ENCODE results near the gene ETV7.

Gene ETV7

DNA sequence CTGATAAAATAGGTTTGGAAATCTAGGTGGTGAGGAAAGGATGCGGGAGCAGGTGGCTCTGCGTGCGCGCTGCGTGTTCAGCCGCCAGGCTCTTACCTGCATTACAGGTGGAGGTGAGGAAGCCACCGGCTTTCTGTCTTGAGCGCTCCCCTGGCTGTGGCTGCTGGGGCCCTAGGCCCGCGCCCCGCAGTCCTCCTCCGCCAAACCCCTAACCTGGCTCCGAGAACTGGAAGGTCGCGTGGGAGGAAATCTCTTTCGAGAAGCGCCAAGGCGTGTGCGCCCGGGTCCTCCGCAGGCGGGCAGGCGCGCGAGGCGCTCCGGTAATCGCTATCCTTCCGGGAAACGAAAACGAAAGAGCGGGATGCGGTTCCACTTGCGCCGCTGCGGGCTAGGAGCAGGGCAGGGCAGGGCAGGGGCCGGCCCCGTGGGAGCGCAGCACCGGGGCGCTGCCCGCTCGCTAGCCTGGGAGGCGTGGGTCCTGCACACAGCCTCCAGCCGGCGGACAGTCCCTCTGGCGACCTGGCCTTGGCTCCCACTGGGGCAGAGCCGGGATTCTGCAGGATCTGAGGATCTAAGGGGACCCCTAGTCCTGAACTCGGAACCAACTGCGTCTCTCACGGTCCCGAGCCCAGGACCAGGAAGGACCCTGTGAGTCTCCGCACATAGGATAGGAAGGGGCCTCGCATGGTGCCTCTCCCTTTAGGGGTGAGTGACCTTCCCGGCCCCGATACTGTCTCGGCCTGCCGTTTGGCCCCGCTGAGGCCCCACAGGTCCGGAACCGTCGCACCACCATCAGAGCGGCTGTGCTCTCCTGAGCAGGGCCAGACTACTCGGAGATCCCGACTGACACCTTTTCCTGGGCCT is at the start of gene ETV7:
TSS of gene ETV7 (minus strand) at position 230 of the 864 bp plus-strand sequence. CDS start at position 102, 128 bp downstream.
- Histone ChIP-seq H3K27me3 (ENCODE audit: control insufficient read depth, insufficient read depth, low read length) (peaks cover 63% of the 10 kb centered on the region), H3K36me3 (ENCODE audit: control insufficient read depth, insufficient read depth, low read length) (no peaks in the 10 kb centered on the region), H3K27ac (ENCODE audit: low read depth, low read length) (no peak within 1 kb of the TSS), H3K4me1 (ENCODE audit: control insufficient read depth, insufficient read depth, low read length) (0 out of 2 replicates have a peak, but pooled peaks cover 4% of the 10 kb centered on the region), H3K9ac (ENCODE audit: low read length) (peak within 1 kb of the TSS; percentile 57), H3K4me3 (ENCODE audit: low read depth, low read length) (peak within 1 kb of the TSS; percentile 62), H3K9me3 (ENCODE audit: control insufficient read depth, insufficient read depth, low read depth, low read length) (no peaks in the 10 kb centered on the region)

DNA sequence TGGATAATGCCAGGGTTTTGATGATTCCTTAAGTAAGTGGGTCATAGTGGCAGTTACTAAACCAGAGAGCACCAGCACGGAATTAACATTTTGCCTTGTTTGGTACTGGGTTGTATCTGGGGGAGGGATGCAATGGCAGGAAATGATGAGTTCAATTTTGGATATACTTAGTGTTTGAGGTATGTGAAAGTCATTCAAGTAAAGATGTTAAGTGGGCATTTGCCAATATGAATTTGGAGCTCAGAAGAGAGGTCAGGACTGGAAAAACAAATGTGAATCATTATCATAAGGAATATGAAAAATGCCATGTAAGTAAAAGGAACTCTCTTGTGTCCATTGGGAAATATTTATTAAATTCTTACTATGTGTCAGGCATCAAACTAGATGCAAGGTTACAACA is 49.0 kb upstream of the ETV7 start:
- Histone ChIP-seq H3K27ac (ENCODE audit: low read depth, low read length) (no peak overlapping the region), H3K4me3 (ENCODE audit: low read depth, low read length) (no peak overlapping the region), H3K9me3 (ENCODE audit: control insufficient read depth, insufficient read depth, low read depth, low read length) (no peaks in the 10 kb centered on the region)

DNA sequence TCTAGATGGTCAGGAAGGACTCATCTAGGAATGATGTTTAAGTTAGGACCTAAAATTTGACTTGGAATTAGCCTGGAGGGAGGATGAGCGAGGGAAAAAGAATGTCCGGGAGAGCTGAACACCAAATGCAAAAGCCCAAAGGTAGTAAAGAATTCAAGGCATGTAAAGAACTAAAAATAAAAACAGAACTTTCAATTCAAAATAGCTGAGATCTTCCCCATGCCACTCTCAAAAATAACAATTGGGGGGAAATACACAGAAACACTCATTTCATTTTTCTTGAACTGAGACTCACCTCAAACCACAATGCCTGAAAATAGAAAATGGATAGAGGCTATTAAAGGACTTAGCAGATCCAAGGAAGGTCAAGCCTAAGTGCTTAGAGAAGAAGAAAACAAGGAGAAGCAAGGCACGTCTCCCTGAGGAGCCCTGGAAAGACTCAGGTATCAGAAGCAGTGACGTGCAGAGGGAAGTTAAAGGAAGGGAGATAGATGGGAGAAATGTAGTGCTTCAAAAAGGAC is 44.7 kb upstream of the ETV7 start:
- peak overlapping the region; percentile 34; the same call in 1 of the 2 replicates for H3K27ac ChIP-seq (ENCODE audit: low read depth, low read length)
- H3K4me3 ChIP-seq (ENCODE audit: low read depth, low read length) = no peak overlapping the region
- no peaks in the 10 kb centered on the region for H3K36me3 ChIP-seq (ENCODE audit: control insufficient read depth, insufficient read depth, low read length)
- 0 out of 2 replicates have a peak, but pooled peaks cover 5% of the 10 kb centered on the region for H3K4me1 ChIP-seq (ENCODE audit: control insufficient read depth, insufficient read depth, low read length)
- H3K9ac ChIP-seq (ENCODE audit: low read length) = peak overlapping the region; percentile 5
- no peaks in the 10 kb centered on the region for H3K9me3 ChIP-seq (ENCODE audit: control insufficient read depth, insufficient read depth, low read depth, low read length)
- H3K27me3 ChIP-seq (ENCODE audit: control insufficient read depth, insufficient read depth, low read length) = no peaks in the 10 kb centered on the region

More for the DNA sequence above, 49.0 kb upstream of the ETV7 start:
- Histone ChIP-seq H3K36me3 (ENCODE audit: control insufficient read depth, insufficient read depth, low read length) (no peaks in the 10 kb centered on the region), H3K9ac (ENCODE audit: low read length) (no peak overlapping the region), H3K27me3 (ENCODE audit: control insufficient read depth, insufficient read depth, low read length) (no peaks in the 10 kb centered on the region), H3K4me1 (ENCODE audit: control insufficient read depth, insufficient read depth, low read length) (peaks cover 15% of the 10 kb centered on the region)

DNA sequence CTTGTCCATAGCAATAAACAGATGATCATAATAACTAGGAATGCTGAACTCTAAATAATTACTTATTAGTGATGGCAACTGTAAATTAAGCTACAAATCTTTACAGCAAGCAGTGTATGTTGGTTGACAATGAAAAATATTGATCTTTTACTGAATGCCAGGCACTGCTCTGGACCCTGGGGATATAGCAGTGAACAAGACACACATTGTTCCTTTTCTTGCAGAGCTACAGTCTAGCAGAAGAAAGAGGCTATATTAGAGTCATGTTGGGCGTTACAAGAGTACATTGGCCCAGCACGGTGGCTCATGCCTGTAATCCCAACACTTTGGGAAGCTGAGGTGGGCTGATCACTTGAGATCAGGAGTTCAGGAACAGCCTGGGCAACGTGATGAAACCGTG is 43.7 kb upstream of the ETV7 start:
- Histone ChIP-seq H3K9me3 (ENCODE audit: control insufficient read depth, insufficient read depth, low read depth, low read length) (no peaks in the 10 kb centered on the region), H3K36me3 (ENCODE audit: control insufficient read depth, insufficient read depth, low read length) (no peaks in the 10 kb centered on the region), H3K27me3 (ENCODE audit: control insufficient read depth, insufficient read depth, low read length) (no peaks in the 10 kb centered on the region), H3K4me1 (ENCODE audit: control insufficient read depth, insufficient read depth, low read length) (0 out of 2 replicates have a peak, but pooled peaks cover 5% of the 10 kb centered on the region), H3K4me3 (ENCODE audit: low read depth, low read length) (no peak overlapping the region), H3K27ac (ENCODE audit: low read depth, low read length) (no peak overlapping the region), H3K9ac (ENCODE audit: low read length) (no peak overlapping the region)

GRCh38 chr6:36430351-36430750 is 42.9 kb upstream of the ETV7 start:
- H3K27ac ChIP-seq (ENCODE audit: low read depth, low read length) = no peak overlapping the region
- no peaks in the 10 kb centered on the region for H3K9me3 ChIP-seq (ENCODE audit: control insufficient read depth, insufficient read depth, low read depth, low read length)
- no peak overlapping the region for H3K9ac ChIP-seq (ENCODE audit: low read length)
- no peaks in the 10 kb centered on the region for H3K27me3 ChIP-seq (ENCODE audit: control insufficient read depth, insufficient read depth, low read length)
- 0 out of 2 replicates have a peak, but pooled peaks cover 5% of the 10 kb centered on the region for H3K4me1 ChIP-seq (ENCODE audit: control insufficient read depth, insufficient read depth, low read length)
- H3K36me3 ChIP-seq (ENCODE audit: control insufficient read depth, insufficient read depth, low read length) = no peaks in the 10 kb centered on the region
- H3K4me3 ChIP-seq (ENCODE audit: low read depth, low read length) = no peak overlapping the region

- H3K27ac ChIP-seq (ENCODE audit: low read depth, low read length) = no peak overlapping the region
- peaks cover 7% of the 10 kb centered on the region for H3K4me1 ChIP-seq (ENCODE audit: control insufficient read depth, insufficient read depth, low read length)
- no peaks in the 10 kb centered on the region for H3K27me3 ChIP-seq (ENCODE audit: control insufficient read depth, insufficient read depth, low read length)
- no peak overlapping the region for H3K4me3 ChIP-seq (ENCODE audit: low read depth, low read length)
- no peaks in the 10 kb centered on the region for H3K9me3 ChIP-seq (ENCODE audit: control insufficient read depth, insufficient read depth, low read depth, low read length)
- no peaks in the 10 kb centered on the region for H3K36me3 ChIP-seq (ENCODE audit: control insufficient read depth, insufficient read depth, low read length)
- no peak overlapping the region for H3K9ac ChIP-seq (ENCODE audit: low read length)
These were observed 41.4 kb upstream of the ETV7 start for GRCh38 chr6:36428911-36429310.

DNA sequence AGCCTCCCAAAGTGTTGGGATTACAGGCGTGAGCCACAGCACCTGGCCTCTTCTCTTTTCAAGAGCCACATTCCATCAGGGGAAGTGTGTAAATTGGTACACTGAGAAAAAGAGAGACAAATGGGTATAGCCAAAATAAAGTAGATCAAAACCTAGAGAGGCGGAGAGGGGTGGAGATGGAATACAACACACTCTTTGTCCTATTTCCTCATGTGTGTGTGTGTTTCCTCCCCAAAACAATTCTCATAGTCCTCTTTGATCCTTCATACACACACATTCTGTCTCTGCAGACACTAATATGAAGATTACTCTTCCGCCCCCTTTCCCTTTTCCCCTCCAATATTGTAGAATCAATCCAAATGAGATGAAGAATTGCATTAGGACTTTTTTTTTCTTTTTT is 39.2 kb upstream of the ETV7 start:
- Histone ChIP-seq H3K27ac (ENCODE audit: low read depth, low read length) (no peak overlapping the region), H3K36me3 (ENCODE audit: control insufficient read depth, insufficient read depth, low read length) (no peaks in the 10 kb centered on the region), H3K9ac (ENCODE audit: low read length) (no peak overlapping the region), H3K4me1 (ENCODE audit: control insufficient read depth, insufficient read depth, low read length) (peaks cover 6% of the 10 kb centered on the region), H3K4me3 (ENCODE audit: low read depth, low read length) (no peak overlapping the region), H3K27me3 (ENCODE audit: control insufficient read depth, insufficient read depth, low read length) (no peaks in the 10 kb centered on the region), H3K9me3 (ENCODE audit: control insufficient read depth, insufficient read depth, low read depth, low read length) (no peaks in the 10 kb centered on the region)

DNA sequence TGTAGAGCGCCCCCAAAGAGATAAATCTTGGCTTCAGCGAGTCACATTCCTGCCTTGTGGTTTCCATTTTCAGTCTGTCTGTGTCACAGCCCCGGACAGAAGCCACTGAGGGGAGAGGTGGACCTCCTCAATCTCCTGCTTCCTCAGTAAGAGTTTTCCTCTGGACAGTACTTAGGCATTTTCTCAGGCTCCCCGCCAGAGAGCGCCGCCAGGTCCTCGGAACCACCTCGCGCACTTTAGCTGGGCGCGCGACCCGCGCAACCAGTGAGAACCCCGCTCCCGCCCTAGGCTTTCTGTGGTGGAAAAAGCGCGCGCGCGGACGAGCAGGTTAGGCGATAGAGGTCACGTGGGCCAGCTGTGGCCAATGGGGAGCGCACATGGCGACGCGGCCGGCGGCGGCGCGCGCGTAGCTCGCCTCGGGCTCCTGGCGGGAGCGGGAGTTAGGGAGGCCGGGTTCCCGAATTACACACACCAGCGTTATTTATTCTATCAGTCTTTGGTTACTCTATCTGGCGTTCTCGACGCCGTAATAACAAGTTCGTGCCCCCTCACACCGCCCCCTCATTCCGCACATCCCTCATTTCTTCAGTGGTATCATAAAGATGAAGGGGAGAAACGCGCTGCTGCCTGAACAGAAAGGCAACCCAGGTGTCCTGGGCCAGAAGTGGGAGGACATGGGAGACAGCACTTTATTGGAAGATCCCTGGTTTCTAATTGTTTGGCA is 35.8 kb upstream of the ETV7 start:
- Histone ChIP-seq H3K27me3 (ENCODE audit: control insufficient read depth, insufficient read depth, low read length) (no peaks in the 10 kb centered on the region), H3K9ac (ENCODE audit: low read length) (peak overlapping the region; percentile 77), H3K36me3 (ENCODE audit: control insufficient read depth, insufficient read depth, low read length) (no peaks in the 10 kb centered on the region), H3K27ac (ENCODE audit: low read depth, low read length) (no peak overlapping the region), H3K9me3 (ENCODE audit: control insufficient read depth, insufficient read depth, low read depth, low read length) (no peaks in the 10 kb centered on the region), H3K4me3 (ENCODE audit: low read depth, low read length) (peak overlapping the region; percentile 84), H3K4me1 (ENCODE audit: control insufficient read depth, insufficient read depth, low read length) (peaks cover 6% of the 10 kb centered on the region)

GRCh38 chr6:36422714-36423100 is 35.2 kb upstream of the ETV7 start:
- H3K27ac ChIP-seq (ENCODE audit: low read depth, low read length) = no peak overlapping the region
- H3K4me3 ChIP-seq (ENCODE audit: low read depth, low read length) = peak overlapping the region; percentile 84
- peaks cover 6% of the 10 kb centered on the region for H3K4me1 ChIP-seq (ENCODE audit: control insufficient read depth, insufficient read depth, low read length)
- H3K9ac ChIP-seq (ENCODE audit: low read length) = no peak overlapping the region
- H3K36me3 ChIP-seq (ENCODE audit: control insufficient read depth, insufficient read depth, low read length) = no peaks in the 10 kb centered on the region
- no peaks in the 10 kb centered on the region for H3K27me3 ChIP-seq (ENCODE audit: control insufficient read depth, insufficient read depth, low read length)
- H3K9me3 ChIP-seq (ENCODE audit: control insufficient read depth, insufficient read depth, low read depth, low read length) = no peaks in the 10 kb centered on the region

DNA sequence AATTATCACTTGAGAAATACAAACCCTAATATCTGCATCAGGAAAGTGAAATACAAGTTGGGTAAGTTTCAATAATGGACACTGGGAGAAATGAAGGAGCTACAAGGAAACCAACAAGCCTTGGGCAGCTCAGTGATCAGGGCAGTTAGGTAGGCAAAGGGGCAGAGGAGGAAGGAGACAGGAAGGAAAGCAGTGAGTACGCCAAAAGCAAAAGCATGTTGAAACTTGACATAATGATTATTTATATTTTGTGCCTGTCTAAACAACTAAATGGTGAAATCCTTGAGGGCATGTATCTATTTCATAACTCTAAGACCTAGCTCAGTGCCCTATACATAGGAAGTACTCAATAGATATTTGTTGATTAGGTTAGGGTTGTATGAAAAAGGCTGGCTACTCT is 31.8 kb upstream of the ETV7 start:
- H3K27ac ChIP-seq (ENCODE audit: low read depth, low read length) = no peak overlapping the region
- H3K4me1 ChIP-seq (ENCODE audit: control insufficient read depth, insufficient read depth, low read length) = peaks cover 6% of the 10 kb centered on the region
- H3K4me3 ChIP-seq (ENCODE audit: low read depth, low read length) = no peak overlapping the region
- H3K9me3 ChIP-seq (ENCODE audit: control insufficient read depth, insufficient read depth, low read depth, low read length) = no peaks in the 10 kb centered on the region
- no peak overlapping the region for H3K9ac ChIP-seq (ENCODE audit: low read length)
- H3K27me3 ChIP-seq (ENCODE audit: control insufficient read depth, insufficient read depth, low read length) = no peaks in the 10 kb centered on the region
- no peaks in the 10 kb centered on the region for H3K36me3 ChIP-seq (ENCODE audit: control insufficient read depth, insufficient read depth, low read length)

DNA sequence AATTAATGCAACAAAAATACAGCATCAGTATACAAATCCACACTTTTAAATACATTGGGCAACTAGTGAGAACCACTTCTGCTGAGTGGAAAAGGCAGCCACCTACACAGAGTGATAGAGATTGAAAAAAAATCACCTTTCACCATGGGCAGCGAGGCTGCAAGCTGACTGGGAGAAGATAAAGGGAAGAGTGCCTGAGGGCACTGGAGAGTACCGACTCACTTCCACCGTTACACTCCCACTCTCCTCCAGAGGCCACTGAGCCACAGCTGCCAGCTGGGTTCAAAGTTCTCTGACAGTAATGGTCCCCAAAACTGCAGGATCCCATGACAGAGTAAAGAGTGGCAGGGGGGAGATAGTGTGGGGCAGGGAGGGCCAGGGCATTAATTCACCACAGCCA is 31.1 kb upstream of the ETV7 start:
- peaks cover 1% of the 10 kb centered on the region; the same call in 1 of the 2 replicates for H3K4me1 ChIP-seq (ENCODE audit: control insufficient read depth, insufficient read depth, low read length)
- H3K9ac ChIP-seq (ENCODE audit: low read length) = no peak overlapping the region
- no peaks in the 10 kb centered on the region for H3K36me3 ChIP-seq (ENCODE audit: control insufficient read depth, insufficient read depth, low read length)
- H3K27ac ChIP-seq (ENCODE audit: low read depth, low read length) = no peak overlapping the region
- no peaks in the 10 kb centered on the region for H3K9me3 ChIP-seq (ENCODE audit: control insufficient read depth, insufficient read depth, low read depth, low read length)
- no peak overlapping the region for H3K4me3 ChIP-seq (ENCODE audit: low read depth, low read length)
- no peaks in the 10 kb centered on the region for H3K27me3 ChIP-seq (ENCODE audit: control insufficient read depth, insufficient read depth, low read length)

Measured in HUES6 (cell line).